Gastrocnemius medialis (tissue), 4 donors: ENCODE results near the gene HMX1.

Source experiments
- POLR2A ChIP-seq, 2 donors: fragments of 450-650 bp; IDR thresholded peaks; one replicate each; pipeline ENCODE4 v1.6.1; 2017; ENCODE audit warnings: antibody characterized with exemption in 2 of 2, mild to moderate bottlenecking in 2 of 2, moderate library complexity in 2 of 2
- TF ChIP-seq, protein P1 (sequence below), 5 experiments: fragments of 450-650 bp in 3 of 5; fragments of 200-600 bp in 2 of 5; sonication (generic) in 2 of 5; IDR thresholded peaks in 4 of 5; conservative IDR thresholded peaks in 1 of 5; 1 replicate in 4 of 5; 2 replicates in 1 of 5; pipeline ENCODE4 v1.5.1; 2016 to 2019; ENCODE audit warnings: antibody characterized with exemption in 5 of 5, mild to moderate bottlenecking in 3 of 5, moderate library complexity in 3 of 5

DNA sequence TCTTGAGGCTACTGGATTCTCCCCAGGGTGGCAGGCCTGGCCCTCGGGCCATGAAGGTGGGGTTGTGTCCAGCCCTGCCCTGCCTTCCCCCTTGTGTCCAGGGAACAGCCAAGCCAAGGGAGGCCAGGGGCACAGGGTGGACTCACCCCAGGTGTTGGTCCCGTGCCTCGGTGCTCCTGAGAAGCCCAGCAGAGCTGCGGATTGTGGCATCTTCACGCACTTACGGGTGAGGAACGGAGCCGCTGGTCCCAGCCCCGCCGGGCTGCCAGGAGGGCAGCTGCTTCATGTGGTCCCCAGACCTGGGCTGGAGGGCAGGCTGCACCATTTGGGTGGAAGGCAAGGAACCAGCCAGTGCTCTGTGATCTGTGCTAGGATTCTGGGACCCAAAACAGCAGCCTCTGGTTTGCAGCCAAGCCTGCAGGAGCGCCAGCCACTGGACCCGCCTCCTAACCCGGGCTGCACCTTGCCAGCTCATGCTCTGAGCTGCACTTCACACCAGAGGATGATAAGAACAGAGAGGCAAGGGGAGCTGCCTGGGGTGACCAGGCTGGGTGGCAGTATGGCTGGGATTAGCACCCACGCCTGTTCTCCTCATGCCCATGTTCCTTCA, 36.1 kb upstream of the HMX1 start:
- TF ChIP-seq POLR2A (IDR thresholded peaks at IDR 0.05) = no peak
- TF ChIP-seq, protein P1, sequence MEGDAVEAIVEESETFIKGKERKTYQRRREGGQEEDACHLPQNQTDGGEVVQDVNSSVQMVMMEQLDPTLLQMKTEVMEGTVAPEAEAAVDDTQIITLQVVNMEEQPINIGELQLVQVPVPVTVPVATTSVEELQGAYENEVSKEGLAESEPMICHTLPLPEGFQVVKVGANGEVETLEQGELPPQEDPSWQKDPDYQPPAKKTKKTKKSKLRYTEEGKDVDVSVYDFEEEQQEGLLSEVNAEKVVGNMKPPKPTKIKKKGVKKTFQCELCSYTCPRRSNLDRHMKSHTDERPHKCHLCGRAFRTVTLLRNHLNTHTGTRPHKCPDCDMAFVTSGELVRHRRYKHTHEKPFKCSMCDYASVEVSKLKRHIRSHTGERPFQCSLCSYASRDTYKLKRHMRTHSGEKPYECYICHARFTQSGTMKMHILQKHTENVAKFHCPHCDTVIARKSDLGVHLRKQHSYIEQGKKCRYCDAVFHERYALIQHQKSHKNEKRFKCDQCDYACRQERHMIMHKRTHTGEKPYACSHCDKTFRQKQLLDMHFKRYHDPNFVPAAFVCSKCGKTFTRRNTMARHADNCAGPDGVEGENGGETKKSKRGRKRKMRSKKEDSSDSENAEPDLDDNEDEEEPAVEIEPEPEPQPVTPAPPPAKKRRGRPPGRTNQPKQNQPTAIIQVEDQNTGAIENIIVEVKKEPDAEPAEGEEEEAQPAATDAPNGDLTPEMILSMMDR (IDR thresholded peaks at IDR 0.05 in 4 of 5, conservative IDR thresholded peaks at IDR 0.05 in 1 of 5) = no peak
